GM12891 (cell line): Measurements from ENCODE around the gene MGARP.

Experiments
- PAX5 ChIP-seq: IDR thresholded peaks from 2 replicates; pipeline ENCODE4 v1.6.1; 2011; ENCODE audit warnings: low read length, moderate library complexity, mild to moderate bottlenecking; ENCODE audit not compliant: insufficient read depth, severe bottlenecking
- POLR2A ChIP-seq: IDR thresholded peaks from 2 replicates; pipeline ENCODE4 v1.6.1; 2011; ENCODE audit warnings: low read depth, low read length, control low read depth
- POLR2AphosphoS5 ChIP-seq: IDR thresholded peaks from 2 replicates; pipeline ENCODE4 v1.6.1; 2011; ENCODE audit warnings: low read depth, low read length, control low read depth
- POU2F2 ChIP-seq: IDR thresholded peaks from 2 replicates; pipeline ENCODE4 v1.6.1; 2011; ENCODE audit warnings: low read depth, mild to moderate bottlenecking, control low read depth, low read length, moderate library complexity
- SPI1 ChIP-seq: IDR thresholded peaks from 2 replicates; pipeline ENCODE4 v1.6.1; 2011; ENCODE audit warnings: low read depth, low read length, control low read depth
- TAF1 ChIP-seq: IDR thresholded peaks from 2 replicates; pipeline ENCODE4 v1.6.1; 2011; ENCODE audit warnings: low read depth, low read length, control low read depth

DNA sequence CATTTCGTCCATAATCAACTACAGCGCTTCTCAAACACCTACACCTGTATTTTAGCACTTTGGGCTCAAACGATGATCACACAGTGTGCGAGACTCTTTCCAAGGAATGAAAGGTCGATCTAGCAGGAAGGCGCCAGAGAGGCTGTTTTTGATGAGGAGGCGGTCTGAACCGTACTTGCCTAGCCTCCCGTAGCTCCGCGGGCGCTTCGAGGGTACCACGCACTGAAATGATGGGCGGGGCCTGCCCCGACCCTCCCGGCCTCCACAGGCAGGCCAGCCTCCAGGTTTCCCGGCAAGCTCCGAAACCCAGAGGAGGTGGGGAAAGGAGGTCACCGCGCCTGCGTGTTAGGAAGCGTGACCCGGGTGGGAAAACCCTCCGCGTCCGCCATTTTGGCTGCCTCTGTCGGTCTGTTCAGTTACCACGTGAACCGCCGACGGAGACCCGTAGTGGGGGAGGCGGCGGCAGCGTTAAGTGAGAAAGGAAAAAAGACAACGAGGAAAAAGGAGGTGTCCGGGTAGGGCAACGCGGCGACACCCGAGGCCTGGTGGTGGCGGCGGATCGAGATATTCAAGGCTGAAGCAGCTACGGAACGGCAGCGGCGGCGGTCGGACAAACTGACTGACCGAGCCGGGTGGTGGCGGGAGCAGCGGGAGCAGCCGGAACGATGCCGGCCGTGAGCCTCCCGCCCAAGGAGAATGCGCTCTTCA lies 21.2 kb upstream of the MGARP start, which contains the start of gene NAA15:
- TF ChIP-seq POLR2AphosphoS5 (peak; percentile 85), POLR2A (peak; percentile 69), TAF1 (peak; percentile 52; the same call in 1 of the 2 replicates), POU2F2 (0 out of 2 replicates have a peak, but pooled peaks have one; percentile 67), SPI1 (no peak), PAX5 (peak; percentile 17)
